ENCODE data around the gene C7orf33. TPM values are rescaled to one million over a fixed set of nuclear protein-coding genes. Genes with fewer than 3 reads are reported as not detected.

Gene C7orf33
- total and polyA plus RNA-seq, 2 of the 8 experiments (the other 6 are each of a cell fraction or from before 2014, with no cell fraction given), result not detected

- no peak overlapping the region for H2AFZ ChIP-seq (ENCODE audit: low read length)
- no peak for TF ChIP-seq CEBPB (IDR thresholded peaks at IDR 0.05; ENCODE audit: low read depth, low read length)
- no peak for TF ChIP-seq CBX8 (IDR thresholded peaks at IDR 0.05; ENCODE audit: borderline replicate concordance, low read depth, low read length)
- H4K5ac ChIP-seq (ENCODE audit: insufficient read length, low read depth, low read length), result no peak overlapping the region
- no peak overlapping the region for H3K4me2 ChIP-seq (ENCODE audit: insufficient read depth in 1 of 2, low read depth in 2 of 2, low read length in 2 of 2)
- FAIRE-seq, result no peak
- POLR2A ChIA-PET (ENCODE audit: partially characterized antibody), result no interaction called here
- CTCF ChIA-PET (ENCODE audit: partially characterized antibody), result interaction anchor here (0.6 to 1.6 kb wide), 6 partner anchors 9 to 184 kb away, joined by 3 to 5 read pairs (median 3); no protein-coding TSS in a partner anchor
- H2BK15ac ChIP-seq (ENCODE audit: low read length), result no peak overlapping the region
- H4K91ac ChIP-seq (replicated peaks; ENCODE audit: insufficient read length, low read length), result no peak overlapping the region
- DNase-seq (ENCODE audit: low read depth in 1 of 2, low spot score in 2 of 2), result no peak
- no peak overlapping the region for H3K14ac ChIP-seq (ENCODE audit: insufficient read length)
- no peaks in the 10 kb centered on the region for H3K79me1 ChIP-seq (ENCODE audit: low read depth, low read length)
- H3K9me3 ChIP-seq (ENCODE audit: insufficient read depth in 2 of 2, low read depth in 1 of 2, low read length in 1 of 2), result no peaks in the 10 kb centered on the region
- H4K8ac ChIP-seq (ENCODE audit: extremely low read depth, insufficient read depth, low read length), result no peak overlapping the region
- no peak overlapping the region for H2BK12ac ChIP-seq (ENCODE audit: low read depth, low read length)
- no peak overlapping the region for H3K4me3 ChIP-seq (ENCODE audit: extremely low read depth in 1 of 4, insufficient read depth in 2 of 4, low read depth in 3 of 4, low read length in 4 of 4)
- WGBS, 2 experiments (ENCODE audit: extremely low coverage in 1 of 2, insufficient coverage in 1 of 2, insufficient read length in 1 of 2, insufficient replicate concordance in 2 of 2, low coverage in 1 of 2, low lambda C conversion rate in 2 of 2, missing lambda C conversion rate in 1 of 2), result 100% methylated on average over 3 of the region's 3 CpGs; no CpG with 5 or more reads in 1 of the 2 experiments
- H3K27me3 ChIP-seq (replicated peaks in 1 of 4; ENCODE audit: control insufficient read depth in 3 of 4, extremely low read depth in 1 of 4, insufficient read depth in 3 of 4, low read length in 3 of 4), result no peaks in the 10 kb centered on the region
- H2BK20ac ChIP-seq (ENCODE audit: low read length), result no peak overlapping the region
- no peak overlapping the region for H3K9ac ChIP-seq (replicated peaks in 1 of 4; ENCODE audit: extremely low read depth in 1 of 4, low read depth in 3 of 4, low read length in 3 of 4)
- no peak overlapping the region for H2BK120ac ChIP-seq (replicated peaks; ENCODE audit: low read depth, low read length)
- no peak overlapping the region for H3K56ac ChIP-seq (replicated peaks; ENCODE audit: insufficient read length, low read depth, low read length)
- no peaks in the 10 kb centered on the region; the same call in 1 of the 2 replicates for H3K23me2 ChIP-seq (ENCODE audit: low read depth, low read length)
- no peak overlapping the region for H2AK5ac ChIP-seq (ENCODE audit: low read depth, low read length)
- no peak overlapping the region for H3K23ac ChIP-seq (ENCODE audit: insufficient read length)
- no peaks in the 10 kb centered on the region for H3K79me2 ChIP-seq (ENCODE audit: control insufficient read depth in 1 of 2, insufficient read depth in 2 of 2, low read length in 2 of 2)
- no peaks in the 10 kb centered on the region for H4K20me1 ChIP-seq (replicated peaks in 1 of 2; ENCODE audit: control insufficient read depth in 1 of 2, insufficient read depth in 2 of 2, low read length in 2 of 2)
- H3K4ac ChIP-seq (replicated peaks; ENCODE audit: insufficient read length, low read depth, low read length), result no peak overlapping the region
- H3K18ac ChIP-seq (ENCODE audit: extremely low read depth, low read length), result no peak overlapping the region
- H3K4me1 ChIP-seq (replicated peaks in 1 of 4; ENCODE audit: control insufficient read depth in 3 of 4, insufficient read depth in 4 of 4, low read length in 3 of 4), result peaks cover 0 to 5% (median 0%) of the 10 kb centered on the region in 4 experiments; a peak in 2 of 7 replicates
- no peaks in the 10 kb centered on the region for H3K36me3 ChIP-seq (ENCODE audit: control insufficient read depth in 2 of 4, insufficient read depth in 4 of 4, low read length in 3 of 4)
- no peak overlapping the region for H3K27ac ChIP-seq (ENCODE audit: low read depth, low read length)
- no peak overlapping the region for H2BK5ac ChIP-seq (ENCODE audit: low read depth, low read length)
Observed at GRCh38 chr7:148626828-148627227, 36.3 kb downstream of the C7orf33 start.

All from H1 (cell line).